Endothelial cell of umbilical vein (primary cell): ENCODE measurements around the gene NPB. TPM values are rescaled to one million over a fixed set of nuclear protein-coding genes. Genes with fewer than 3 reads are reported as not detected.
A peak's percentile ranks its signal among the peaks of the same experiment; 100 is the strongest.

ENCODE experiments used
- BruUV-seq: library from RNA; stranded (reverse); fragments of 400-500 nt; replicated peaks from 2 replicates; lab custom pipeline; 2021; lab: Mats Ljungman, UMichigan
- CTCF ChIA-PET: fragments of 300-600, 350-600 bp; sonication (Branson Sonifier 250); formaldehyde crosslinking; loops from one replicate; lab custom pipeline; 2021; ENCODE audit warnings: antibody characterized with exemption, inconsistent platforms; lab: Charles Lee
- POLR2A ChIA-PET: fragments of 300-600, 350-600 bp; sonication (Branson Sonifier 250); formaldehyde crosslinking; loops from one replicate; lab custom pipeline; 2021; ENCODE audit warnings: antibody characterized with exemption, inconsistent platforms; lab: Charles Lee
- DNase-seq: peaks from one replicate; pipeline ENCODE4 v3.0.0-alpha.2; 2011; ENCODE audit warnings: low read depth, low spot score
- FAIRE-seq: peaks from 2 replicates; lab custom pipeline; 2011; peaks lifted over from hg19 to GRCh38; lab: Jason Lieb, UNC
- H2AFZ ChIP-seq: 2 replicates; pipeline ENCODE4 v1.6.0; 2012; ENCODE audit warnings: low read depth, low read length, control low read depth, inconsistent platforms
- H3K27ac ChIP-seq: 2 replicates; pipeline ENCODE4 v1.5.1; 2011; ENCODE audit warnings: low read depth, mild to moderate bottlenecking, control low read depth, low read length, moderate library complexity; ENCODE audit not compliant: insufficient read depth
- H3K27me3 ChIP-seq, 2 experiments: 2 replicates each; pipeline versions ENCODE4 v1.6.0 to v1.6.1; 2011; ENCODE audit warnings: low read length in 2 of 2, mixed read lengths in 1 of 2; ENCODE audit not compliant: control insufficient read depth in 2 of 2, insufficient read depth in 2 of 2
- H3K36me3 ChIP-seq, 2 experiments: 2 replicates in 1 of 2; 3 replicates in 1 of 2; pipeline ENCODE4 v1.5.1; 2011; ENCODE audit warnings: low read length in 2 of 2, mild to moderate bottlenecking in 1 of 2, moderate library complexity in 1 of 2; ENCODE audit not compliant: control insufficient read depth in 2 of 2, insufficient read depth in 2 of 2; ENCODE audit errors: extremely low read depth in 1 of 2
- H3K4me1 ChIP-seq: 3 replicates; pipeline ENCODE4 v1.5.1; 2011; ENCODE audit warnings: mild to moderate bottlenecking, low read length; ENCODE audit not compliant: control insufficient read depth, insufficient read depth; ENCODE audit errors: extremely low read depth
- H3K4me2 ChIP-seq: 2 replicates; pipeline ENCODE4 v1.6.1; 2011; ENCODE audit warnings: low read length, control low read depth, mixed read lengths; ENCODE audit not compliant: insufficient read depth
- H3K4me3 ChIP-seq, 3 experiments: fragments of 200-600 bp in 1 of 3; sonication (generic), shearing (Covaris generic) in 1 of 3; replicated peaks in 1 of 3; 2 replicates each; pipeline ENCODE4 v1.5.1; 2011 to 2016; ENCODE audit warnings: control low read depth in 3 of 3, low read length in 3 of 3, mild to moderate bottlenecking in 2 of 3, inconsistent platforms in 1 of 3, low read depth in 1 of 3, moderate library complexity in 1 of 3; ENCODE audit not compliant: insufficient read depth in 1 of 3
- H3K79me2 ChIP-seq: 2 replicates; pipeline ENCODE4 v1.6.0; 2012; ENCODE audit warnings: low read length, inconsistent platforms; ENCODE audit not compliant: control insufficient read depth, insufficient read depth
- H3K9ac ChIP-seq: replicated peaks from 2 replicates; pipeline ENCODE3; 2011; ENCODE audit warnings: low read length, control low read depth; ENCODE audit not compliant: insufficient read depth; ENCODE audit errors: extremely low read depth
- H3K9me1 ChIP-seq: replicated peaks from 3 replicates; pipeline ENCODE4 v1.6.0; 2011; ENCODE audit warnings: mild to moderate bottlenecking, low read length; ENCODE audit not compliant: control insufficient read depth, insufficient read depth; ENCODE audit errors: extremely low read depth
- H3K9me3 ChIP-seq: replicated peaks from 2 replicates; pipeline ENCODE4 v1.5.1; 2012; ENCODE audit warnings: low read length, inconsistent platforms; ENCODE audit not compliant: control insufficient read depth, insufficient read depth
- H4K20me1 ChIP-seq: replicated peaks from 2 replicates; pipeline ENCODE3; 2011; ENCODE audit warnings: mild to moderate bottlenecking, low read length; ENCODE audit not compliant: control insufficient read depth, insufficient read depth; ENCODE audit errors: extremely low read depth
- CTCF ChIP-seq, 2 donors: IDR thresholded peaks; 1 replicate in 1 of 2; 2 replicates in 1 of 2; pipeline ENCODE4 v1.5.1; 2011; ENCODE audit warnings: low read length in 2 of 2, mild to moderate bottlenecking in 2 of 2, moderate library complexity in 2 of 2, control low read depth in 1 of 2, inconsistent platforms in 1 of 2, low read depth in 1 of 2; ENCODE audit not compliant: insufficient read depth in 1 of 2; ENCODE audit errors: extremely low read depth in 1 of 2
- EZH2 ChIP-seq: IDR thresholded peaks from 2 replicates; pipeline ENCODE4 v1.6.1; 2012; ENCODE audit warnings: borderline replicate concordance, low read depth, mild to moderate bottlenecking, moderate library complexity, low read length, inconsistent platforms; ENCODE audit not compliant: severe bottlenecking
- FOS ChIP-seq: IDR thresholded peaks from 2 replicates; pipeline ENCODE4 v1.6.1; 2011; ENCODE audit warnings: mild to moderate bottlenecking, low read length, moderate library complexity, borderline replicate concordance; ENCODE audit not compliant: insufficient read depth
- GATA2 ChIP-seq: IDR thresholded peaks from 2 replicates; pipeline ENCODE4 v1.7.0; 2011; ENCODE audit warnings: low read depth, mild to moderate bottlenecking, moderate library complexity, mixed read lengths, low read length; ENCODE audit not compliant: insufficient read length, insufficient read depth
- JUN ChIP-seq: IDR thresholded peaks from 2 replicates; pipeline ENCODE4 v1.6.1; 2011; ENCODE audit warnings: borderline replicate concordance, low read depth; ENCODE audit not compliant: insufficient read length, insufficient read depth
- MYC ChIP-seq: IDR thresholded peaks from one replicate; pipeline ENCODE4 v1.6.1; 2011; ENCODE audit warnings: mild to moderate bottlenecking, low read depth, low read length
- POLR2A ChIP-seq: IDR thresholded peaks from 2 replicates; pipeline ENCODE4 v1.6.1; 2012; ENCODE audit warnings: low read depth, mild to moderate bottlenecking, control low read depth, low read length
- POLR2AphosphoS5 ChIP-seq: IDR thresholded peaks from 2 replicates; pipeline ENCODE4 v1.6.1; 2012; ENCODE audit warnings: low read depth, mild to moderate bottlenecking, control low read depth, low read length, moderate library complexity; ENCODE audit not compliant: insufficient read depth
- dilution Hi-C: fragments of 300-500 bp; cut with MboI; formaldehyde crosslinking; loops from one replicate; pipeline ENCODE4 v1.15.0; 2019; ENCODE audit warnings: low sequenced_read_pairs; ENCODE audit not compliant: extremely low pct_ligation_motif_present
- intact Hi-C: fragments of 100-400 bp; cut with micrococcal nuclease; formaldehyde crosslinking; loops from one replicate; pipeline ENCODE4 v1.10.0; 2022
- polyA plus RNA-seq, 4 experiments: library from polyadenylated mRNA; depleted of rRNA in 3 of 4; stranded (reverse) in 3 of 4; unstranded in 1 of 4; fragments of >200 nt; gene quantifications; 2 replicates each; pipeline versions ENCODE4 v1.2.1 to v1.2.3, GENCODE V29; 2011 to 2012; ENCODE audit warnings: missing spikeins in 1 of 4
- total RNA-seq: library from RNA; stranded (reverse); gene quantifications from 2 replicates; pipeline ENCODE4 v1.2.3, GENCODE V29; 2021
- TF ChIP-seq, protein P1 (sequence below): IDR thresholded peaks from 2 replicates; pipeline ENCODE4 v1.6.1; 2011; ENCODE audit not compliant: insufficient read depth, insufficient read length

Gene NPB
- total and polyA plus RNA-seq, 2 donors (not counting 3 experiments of a cell fraction or from before 2014, with no cell fraction given): 0.33 to 0.42 TPM

DNA sequence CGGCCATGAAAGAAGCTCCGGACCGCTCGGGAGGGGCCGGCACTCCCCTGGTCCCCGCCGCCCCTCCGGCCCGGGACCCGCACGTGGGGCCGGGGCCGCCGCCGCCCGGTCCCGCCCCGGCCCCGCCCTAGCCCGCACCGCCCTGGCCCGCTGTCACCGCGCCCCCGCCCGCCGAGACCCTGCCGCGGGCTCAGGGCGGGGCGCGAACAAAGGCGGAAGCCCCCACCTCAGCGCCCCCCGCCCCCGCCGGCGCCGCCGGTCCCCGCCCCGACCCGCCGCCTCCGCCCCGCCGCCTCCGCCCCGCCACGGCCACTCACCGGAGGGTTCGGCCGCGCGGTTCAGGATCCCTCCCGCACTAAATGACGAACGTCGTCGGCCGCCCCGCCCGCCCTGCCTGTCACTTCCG lies 31.1 kb upstream of the NPB start, which contains the start of gene ARHGDIA:
Gene ARHGDIA (minus strand): TSS at position 357 of the 406 bp plus-strand sequence. CDS start 1,407 bp downstream, outside the sequence.
- Histone ChIP-seq H3K9me3 (no peaks in the 10 kb centered on the region), H2AFZ (peak within 1 kb of the TSS; percentile 10), H3K4me2 (peak within 1 kb of the TSS; percentile 79), H3K4me3 (peak within 1 kb of the TSS; percentile 66 to 85 (median 77)), H3K9me1 (no peaks in the 10 kb centered on the region), H3K27ac (peak within 1 kb of the TSS; percentile 77), H3K79me2 (peaks cover 25% of the 10 kb centered on the region), H3K27me3 (no peaks in the 10 kb centered on the region), H3K4me1 (peaks cover 17% of the 10 kb centered on the region), H4K20me1 (no peaks in the 10 kb centered on the region), H3K36me3 (peaks cover 6 to 17% of the 10 kb centered on the region in 2 experiments), H3K9ac (peak within 1 kb of the TSS; percentile 89)
- dilution Hi-C loops: no loop called here
- ChIA-PET POLR2A (no interaction called here), CTCF (interaction anchor here (1.2 to 3.0 kb wide), 4 partner anchors 16 to 151 kb away, joined by 3 to 16 read pairs (median 6); partner anchors contain the start of genes ALYREF, ANAPC11, CENPX and LRRC45)
- intact Hi-C loops: loop anchor here (2.0 kb wide), 2 partner anchors 20 to 40 kb away; partner anchors contain the start of genes ALYREF, ANAPC11 and PCYT2
- no TSS peak for BruUV-seq
- FAIRE-seq (no peak), DNase-seq (no peak)
- TF ChIP-seq CTCF (IDR thresholded peaks at IDR 0.05; ENCODE audit: extremely low read depth in 1 of 2, insufficient read depth in 1 of 2, low read depth in 1 of 2, low read length in 2 of 2): no peak
- TF ChIP-seq POLR2A: peak; percentile 75

DNA sequence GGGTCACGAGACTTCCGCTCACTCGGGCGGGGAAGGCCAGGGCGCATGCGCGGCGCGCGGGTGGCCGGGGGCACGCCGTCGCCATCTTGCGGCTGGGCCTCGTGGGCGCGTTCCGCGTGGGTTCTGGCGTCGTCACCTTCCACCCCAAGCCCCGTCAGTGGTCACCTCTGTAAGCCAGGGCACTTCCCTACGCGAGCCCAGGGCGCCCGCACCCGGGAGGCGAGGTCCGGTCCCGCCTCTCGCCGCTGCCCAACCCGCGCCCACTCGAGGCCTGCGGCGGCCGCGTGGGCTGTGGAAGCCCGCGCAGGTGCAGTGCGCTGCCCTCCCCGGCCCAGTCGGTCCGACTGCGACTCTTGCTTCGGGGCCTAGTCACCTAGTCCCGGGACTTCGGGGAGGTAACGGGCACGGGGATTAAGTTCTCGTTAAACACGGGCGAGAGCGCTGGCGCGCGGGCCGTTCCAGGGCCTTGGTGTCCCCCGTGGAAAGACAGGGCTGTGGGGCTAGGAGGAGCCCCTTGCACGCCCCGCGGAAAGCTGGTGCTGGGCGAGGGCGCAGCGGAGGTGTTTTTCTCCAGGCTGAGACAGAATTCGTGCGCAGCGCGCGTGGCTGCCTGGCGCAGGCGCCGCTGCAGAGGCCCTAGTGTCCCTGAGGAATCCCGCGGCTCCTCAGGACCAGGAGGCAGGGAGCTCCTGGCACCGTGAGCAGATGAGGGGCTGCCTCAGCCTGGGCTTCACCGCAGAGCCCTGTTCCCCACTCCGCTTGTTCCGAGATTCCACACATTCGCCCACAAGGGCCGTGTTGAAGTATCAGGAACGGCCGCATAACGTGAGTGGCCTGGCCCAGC lies 30.4 kb upstream of the NPB start:
- Histone ChIP-seq H4K20me1 (no peaks in the 10 kb centered on the region), H3K9ac (peak overlapping the region; percentile 89), H3K4me3 (peak overlapping the region; percentile 7 to 77 (median 50)), H3K36me3 (peaks cover 6 to 17% of the 10 kb centered on the region in 2 experiments), H3K9me1 (no peaks in the 10 kb centered on the region), H3K79me2 (peaks cover 25% of the 10 kb centered on the region), H2AFZ (peak overlapping the region; percentile 10), H3K9me3 (no peaks in the 10 kb centered on the region), H3K4me1 (peaks cover 17% of the 10 kb centered on the region), H3K4me2 (peak overlapping the region; percentile 40), H3K27me3 (no peaks in the 10 kb centered on the region), H3K27ac (peak overlapping the region; percentile 77)
- FAIRE-seq (peak; percentile 84), DNase-seq (peak; percentile 81)
- CTCF ChIA-PET: interaction anchor here (1.2 to 3.0 kb wide), 3 partner anchors 15 to 151 kb away, joined by 3 to 16 read pairs (median 3); partner anchors contain the start of genes CENPX and LRRC45
- peak; percentile 99 for TF ChIP-seq MYC
- peak; percentile 6 to 45 for TF ChIP-seq CTCF (IDR thresholded peaks at IDR 0.05; ENCODE audit: extremely low read depth in 1 of 2, insufficient read depth in 1 of 2, low read depth in 1 of 2, low read length in 2 of 2)
- TF ChIP-seq, protein P1, sequence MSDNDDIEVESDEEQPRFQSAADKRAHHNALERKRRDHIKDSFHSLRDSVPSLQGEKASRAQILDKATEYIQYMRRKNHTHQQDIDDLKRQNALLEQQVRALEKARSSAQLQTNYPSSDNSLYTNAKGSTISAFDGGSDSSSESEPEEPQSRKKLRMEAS: peak; percentile 80
- TF ChIP-seq FOS: no peak
- TF ChIP-seq POLR2AphosphoS5: peak; percentile 91
- TF ChIP-seq GATA2: no peak
- TF ChIP-seq EZH2: no peak
- peak; percentile 29 for TF ChIP-seq POLR2A
- no peak for TF ChIP-seq JUN
- dilution Hi-C loops: no loop called here
- POLR2A ChIA-PET: no interaction called here
- TSS peak; percentile 70 for BruUV-seq
- intact Hi-C loops: loop anchor here (2.0 kb wide), 2 partner anchors 19 to 39 kb away; partner anchors contain the start of genes ALYREF, ANAPC11 and PCYT2
